Measurements from ENCODE around the gene CYB561. TPM values are rescaled to one million over a fixed set of nuclear protein-coding genes. Genes with fewer than 3 reads are reported as not detected.
A peak's percentile ranks its signal among the peaks of the same experiment; 100 is the strongest.

The CYB561 gene
- total and polyA plus RNA-seq, 9 of the 15 experiments (the other 6 are each of a cell fraction or from before 2014, with no cell fraction given): 4.0 to 30.8 (median 17.4) TPM

DNA sequence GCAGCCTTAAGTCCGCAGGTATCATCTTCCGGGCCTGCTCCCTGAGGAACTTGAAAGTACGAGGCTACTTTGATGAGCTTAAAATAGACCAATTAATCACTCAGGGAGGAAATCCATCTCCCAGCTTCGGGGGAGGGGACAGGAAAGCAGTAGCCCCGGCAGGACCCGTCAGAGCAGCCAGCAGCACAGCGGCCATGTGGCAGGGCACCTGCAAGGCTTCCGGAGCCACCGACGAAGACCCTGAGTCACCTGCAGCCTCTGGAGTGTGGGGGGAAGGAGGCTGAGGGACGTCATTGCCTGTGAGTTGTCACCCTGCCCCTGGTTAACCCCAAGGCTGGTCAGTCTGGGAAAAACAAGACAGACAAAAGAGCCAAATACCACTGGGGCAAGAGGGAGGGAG, 4.4 kb upstream of the CYB561 start (continued):
- no peak for TF ChIP-seq POLR3A (IDR thresholded peaks at IDR 0.05; ENCODE audit: borderline replicate concordance, extremely low read depth, insufficient read depth, insufficient read length)
- TF ChIP-seq ARID2 (IDR thresholded peaks at IDR 0.05): no peak
- TF ChIP-seq ZNF609 (CRISPR knock-in tag; IDR thresholded peaks at IDR 0.05; ENCODE audit: borderline replicate concordance): no peak
- TF ChIP-seq L3MBTL2 (IDR thresholded peaks at IDR 0.05): peak; percentile 43; the same call in 1 of the 2 replicates

DNA sequence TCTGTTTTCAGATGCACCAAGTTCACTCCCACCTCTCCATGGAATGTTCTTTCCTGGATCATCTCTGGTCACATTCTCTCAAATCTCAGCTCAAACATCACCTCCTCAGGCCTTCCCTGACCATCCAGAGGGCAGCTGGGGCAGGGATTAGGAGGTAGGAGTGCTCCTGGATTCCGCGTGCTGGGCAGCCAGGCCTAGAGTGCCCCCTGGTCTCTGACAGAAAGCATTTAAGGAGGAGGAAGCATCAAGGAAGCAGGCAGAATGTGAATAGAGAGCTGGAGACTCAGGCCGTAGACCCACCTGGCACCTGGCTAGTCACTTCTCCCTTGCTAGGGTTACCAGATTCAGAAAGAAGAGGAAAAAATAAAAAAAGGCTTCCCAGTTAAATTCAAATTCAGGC, 2.5 kb upstream of the CYB561 start:
- no peak for TF ChIP-seq CHCHD3 (CRISPR knock-in tag; IDR thresholded peaks at IDR 0.05)
- no peak for TF ChIP-seq RFX5 (IDR thresholded peaks at IDR 0.05; ENCODE audit: low read depth, low read length)
- TF ChIP-seq, protein P1, sequence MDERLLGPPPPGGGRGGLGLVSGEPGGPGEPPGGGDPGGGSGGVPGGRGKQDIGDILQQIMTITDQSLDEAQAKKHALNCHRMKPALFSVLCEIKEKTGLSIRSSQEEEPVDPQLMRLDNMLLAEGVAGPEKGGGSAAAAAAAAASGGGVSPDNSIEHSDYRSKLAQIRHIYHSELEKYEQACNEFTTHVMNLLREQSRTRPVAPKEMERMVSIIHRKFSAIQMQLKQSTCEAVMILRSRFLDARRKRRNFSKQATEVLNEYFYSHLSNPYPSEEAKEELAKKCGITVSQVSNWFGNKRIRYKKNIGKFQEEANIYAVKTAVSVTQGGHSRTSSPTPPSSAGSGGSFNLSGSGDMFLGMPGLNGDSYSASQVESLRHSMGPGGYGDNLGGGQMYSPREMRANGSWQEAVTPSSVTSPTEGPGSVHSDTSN (CRISPR knock-in tag; IDR thresholded peaks at IDR 0.05; ENCODE audit: low read depth): no peak
- TF ChIP-seq, protein P1 (tag; conservative IDR thresholded peaks at IDR 0.05; ENCODE audit: low read depth): no peak
- TF ChIP-seq MYBL2 (IDR thresholded peaks at IDR 0.05; ENCODE audit: low read depth): no peak
- TF ChIP-seq MYBL2 (CRISPR knock-in tag; IDR thresholded peaks at IDR 0.05; ENCODE audit: borderline replicate concordance): no peak
- TF ChIP-seq E2F4 (CRISPR knock-in tag; IDR thresholded peaks at IDR 0.05; ENCODE audit: low read depth): no peak
- 90% methylated on average over 3 of the region's 3 CpGs for WGBS (ENCODE audit: insufficient coverage, low coverage, missing lambda C conversion rate)
- Histone ChIP-seq H3K4me2 (ENCODE audit: insufficient read depth, low read length) (no peak overlapping the region), H3K27ac (ENCODE audit: extremely low read depth, low read depth, low read length) (no peak overlapping the region), H3K27me3 (ENCODE audit: control insufficient read depth in 2 of 2, insufficient read depth in 2 of 2, low read length in 2 of 2) (no peaks in the 10 kb centered on the region), H3K4me1 (replicated peaks in 1 of 2; ENCODE audit: control insufficient read depth in 2 of 2, insufficient read depth in 2 of 2, low read length in 2 of 2) (peaks cover 24 to 51% of the 10 kb centered on the region in 2 experiments), H2AFZ (ENCODE audit: low read depth, low read length) (no peak overlapping the region), H3K4me3 (no peak overlapping the region), H3K9ac (ENCODE audit: insufficient read depth in 1 of 2, low read depth in 2 of 2, low read length in 2 of 2) (peak overlapping the region in 1 of 2 experiments; percentile 28; a peak in 1 of 4 replicates), H4K20me1 (replicated peaks; ENCODE audit: control insufficient read depth, insufficient read depth, low read length) (no peaks in the 10 kb centered on the region), H3K9me3 (replicated peaks; ENCODE audit: control insufficient read depth, insufficient read depth, low read depth, low read length) (no peaks in the 10 kb centered on the region), H3K9me1 (ENCODE audit: control insufficient read depth, insufficient read depth, low read length) (no peaks in the 10 kb centered on the region), H3K36me3 (ENCODE audit: control insufficient read depth, insufficient read depth, low read length) (no peaks in the 10 kb centered on the region), H3K79me2 (ENCODE audit: control insufficient read depth, insufficient read depth, low read length) (peaks cover 15% of the 10 kb centered on the region; the same call in 1 of the 3 replicates)
- no TSS peak for BruUV-seq (replicated peaks)
- in situ Hi-C loops (cut with MboI): loop anchor here (25.0 kb wide), 1 partner anchor 389 kb away; the partner anchor contains the start of genes FTSJ3, PSMC5 and SMARCD2
- DNase-seq (ENCODE audit: extremely low read depth in 1 of 4, low spot score in 3 of 4) (no peak), ATAC-seq (no peak), FAIRE-seq (no peak)
- intact Hi-C loops (cut with micrococcal nuclease): no loop called here
- ChIA-PET CTCF (ENCODE audit: low intra/inter-chr PET ratio) (no interaction called here), POLR2A (interaction anchor here (0.5 to 1.1 kb wide), 4 partner anchors 10 to 325 kb away, joined by 3 to 5 read pairs (median 4); partner anchors contain the start of gene CCDC47)
